Measurements from ENCODE around the gene HK3. TPM values are rescaled to one million over a fixed set of nuclear protein-coding genes. Genes with fewer than 3 reads are reported as not detected.

HK3 gene
- total and polyA plus RNA-seq, 2 of the 8 experiments (the other 6 are each of a cell fraction or from before 2014, with no cell fraction given): not detected

DNA sequence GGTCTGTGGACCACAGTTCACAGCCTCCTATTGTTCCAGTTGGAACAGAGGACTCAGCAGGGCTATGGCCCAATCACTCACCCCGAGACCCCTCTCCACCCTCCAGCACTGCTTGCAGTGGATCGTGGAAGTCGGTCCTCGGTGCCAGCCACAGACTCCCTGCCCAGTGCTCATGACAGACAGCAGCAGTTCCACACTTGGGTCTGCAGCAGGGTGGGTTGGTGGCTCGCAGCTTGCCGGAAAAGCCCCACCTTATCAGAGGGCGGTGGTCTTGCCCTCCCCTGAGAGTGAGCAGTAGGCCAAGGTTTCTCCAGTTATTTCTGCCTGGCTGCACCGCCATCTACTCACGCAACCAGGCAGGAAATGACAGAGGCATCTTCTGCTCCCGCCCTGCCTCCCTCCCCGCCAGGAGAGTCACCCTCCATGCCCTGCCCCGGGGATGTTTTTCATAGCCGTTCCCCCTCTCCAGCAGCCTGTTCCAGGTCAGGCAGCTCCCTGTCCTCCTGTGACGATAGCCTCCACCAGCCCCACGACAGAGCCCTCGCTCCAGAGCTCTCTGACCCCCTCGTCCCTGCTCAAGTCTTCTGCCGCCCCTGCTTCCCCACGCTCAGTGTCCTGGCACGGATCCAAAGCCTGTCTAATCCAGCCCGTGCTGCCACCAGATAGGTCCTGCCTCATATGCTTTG is 54.3 kb downstream of the HK3 start:
- no peak overlapping the region for H3K4me3 ChIP-seq (ENCODE audit: extremely low read depth in 1 of 4, insufficient read depth in 2 of 4, low read depth in 3 of 4, low read length in 4 of 4)
- CTCF ChIA-PET (ENCODE audit: partially characterized antibody): interaction anchor here (0.9 to 3.7 kb wide), 8 partner anchors 12 to 249 kb away, joined by 3 to 13 read pairs (median 4); no protein-coding TSS in a partner anchor
- no peak overlapping the region for H4K5ac ChIP-seq (ENCODE audit: insufficient read length, low read depth, low read length)
- H2BK20ac ChIP-seq (ENCODE audit: low read length): peak overlapping the region; percentile 86; the same call in 1 of the 2 replicates
- WGBS, 2 experiments (ENCODE audit: extremely low coverage in 1 of 2, insufficient coverage in 1 of 2, insufficient read length in 1 of 2, insufficient replicate concordance in 2 of 2, low coverage in 1 of 2, low lambda C conversion rate in 2 of 2, missing lambda C conversion rate in 1 of 2): 88% methylated on average over 18 of the region's 21 CpGs; no CpG with 5 or more reads in 1 of the 2 experiments
- peaks cover 0 to 20% (median 12%) of the 10 kb centered on the region in 4 experiments; a peak in 6 of 7 replicates for H3K4me1 ChIP-seq (replicated peaks in 1 of 4; ENCODE audit: control insufficient read depth in 3 of 4, insufficient read depth in 4 of 4, low read length in 3 of 4)
- no peak overlapping the region for H3K23ac ChIP-seq (ENCODE audit: insufficient read length)
- H2AFZ ChIP-seq (ENCODE audit: low read length): no peak overlapping the region
- H3K9me3 ChIP-seq (ENCODE audit: insufficient read depth in 2 of 2, low read depth in 1 of 2, low read length in 1 of 2): no peaks in the 10 kb centered on the region
- H3K27me3 ChIP-seq (replicated peaks in 1 of 4; ENCODE audit: control insufficient read depth in 3 of 4, extremely low read depth in 1 of 4, insufficient read depth in 3 of 4, low read length in 3 of 4): peaks cover 0 to 4% (median 0%) of the 10 kb centered on the region in 4 experiments; a peak in 1 of 7 replicates
- no peak overlapping the region for H2BK120ac ChIP-seq (replicated peaks; ENCODE audit: low read depth, low read length)
- H4K20me1 ChIP-seq (replicated peaks in 1 of 2; ENCODE audit: control insufficient read depth in 1 of 2, insufficient read depth in 2 of 2, low read length in 2 of 2): peaks cover 0 to 7% of the 10 kb centered on the region in 2 experiments
- POLR2A ChIA-PET (ENCODE audit: partially characterized antibody): interaction anchor here (1.0 to 2.4 kb wide), 2 partner anchors 12 to 161 kb away, joined by 3 to 10 read pairs; no protein-coding TSS in a partner anchor
- H3K27ac ChIP-seq (ENCODE audit: low read depth, low read length): no peak overlapping the region
- H3K36me3 ChIP-seq (ENCODE audit: control insufficient read depth in 2 of 4, insufficient read depth in 4 of 4, low read length in 3 of 4): no peaks in the 10 kb centered on the region
- FAIRE-seq (no peak), DNase-seq (ENCODE audit: low read depth in 1 of 2, low spot score in 2 of 2) (no peak)
- no peak overlapping the region for H2AK5ac ChIP-seq (ENCODE audit: low read depth, low read length)
- H3K18ac ChIP-seq (ENCODE audit: extremely low read depth, low read length): no peak overlapping the region
- H4K91ac ChIP-seq (replicated peaks; ENCODE audit: insufficient read length, low read length): no peak overlapping the region
- H3K9ac ChIP-seq (replicated peaks in 1 of 4; ENCODE audit: extremely low read depth in 1 of 4, low read depth in 3 of 4, low read length in 3 of 4): no peak overlapping the region
- 0 out of 2 replicates have a peak overlapping the region, but pooled peaks have one; percentile 29 for H2BK15ac ChIP-seq (ENCODE audit: low read length)
- H3K79me2 ChIP-seq (ENCODE audit: control insufficient read depth in 1 of 2, insufficient read depth in 2 of 2, low read length in 2 of 2): no peaks in the 10 kb centered on the region
- TF ChIP-seq CHD2 (IDR thresholded peaks at IDR 0.05; ENCODE audit: low read length) (no peak), SP1 (IDR thresholded peaks at IDR 0.05; ENCODE audit: low read depth, low read length) (no peak)
- H3K56ac ChIP-seq (replicated peaks; ENCODE audit: insufficient read length, low read depth, low read length): no peak overlapping the region
- H2BK5ac ChIP-seq (ENCODE audit: low read depth, low read length): no peak overlapping the region; the same call in 1 of the 2 replicates
- H4K8ac ChIP-seq (ENCODE audit: extremely low read depth, insufficient read depth, low read length): peak overlapping the region; percentile 75; the same call in 1 of the 2 replicates
- H3K79me1 ChIP-seq (ENCODE audit: low read depth, low read length): no peaks in the 10 kb centered on the region
- no peaks in the 10 kb centered on the region for H3K23me2 ChIP-seq (ENCODE audit: low read depth, low read length)
- no peak overlapping the region for H3K4me2 ChIP-seq (ENCODE audit: insufficient read depth in 1 of 2, low read depth in 2 of 2, low read length in 2 of 2)
- H3K14ac ChIP-seq (ENCODE audit: insufficient read length): no peak overlapping the region
- no peak overlapping the region for H3K4ac ChIP-seq (replicated peaks; ENCODE audit: insufficient read length, low read depth, low read length)
- H2BK12ac ChIP-seq (ENCODE audit: low read depth, low read length): no peak overlapping the region

All from H1 (cell line).